ENCODE measurements around the gene SUGT1.

Gene SUGT1

GRCh38 chr13:52749419-52749818, 96.8 kb downstream of the SUGT1 start:
- Histone ChIP-seq H3K4me1 (ENCODE audit: control insufficient read depth, insufficient read depth, low read length) (no peaks in the 10 kb centered on the region), H3K9me3 (ENCODE audit: control insufficient read depth, insufficient read depth, low read depth, low read length) (no peaks in the 10 kb centered on the region), H3K4me3 (ENCODE audit: low read depth, low read length) (no peak overlapping the region), H3K27ac (ENCODE audit: extremely low read depth, low read depth, low read length) (no peak overlapping the region), H3K36me3 (ENCODE audit: control insufficient read depth in 2 of 2, insufficient read depth in 1 of 2, low read length in 2 of 2) (no peaks in the 10 kb centered on the region)
- TF ChIP-seq ZNF747 (tag by site-specific recombination; IDR thresholded peaks at IDR 0.05) (no peak), OVOL3 (tag by site-specific recombination; IDR thresholded peaks at IDR 0.05) (no peak)
- ChIA-PET CTCF (no interaction called here), POLR2A (no interaction called here)

All from HEK293 (cell line).